Esophagus muscularis mucosa (tissue), 4 donors: Measurements from ENCODE around the gene CTNNA3.

Experiments
- EP300 ChIP-seq: sonication (generic); formaldehyde crosslinking; IDR thresholded peaks from one replicate; pipeline ENCODE4 v1.6.1; 2017; ENCODE audit warnings: antibody characterized with exemption
- POLR2A ChIP-seq: fragments of 450-650 bp; IDR thresholded peaks from one replicate; pipeline ENCODE4 v1.6.1; 2017; ENCODE audit warnings: antibody characterized with exemption, moderate library complexity, mild to moderate bottlenecking, low read depth
- POLR2AphosphoS5 ChIP-seq, 2 donors: sonication (generic); formaldehyde crosslinking; IDR thresholded peaks; one replicate each; pipeline ENCODE4 v1.6.1; 2017; ENCODE audit warnings: antibody characterized with exemption in 2 of 2
- TF ChIP-seq, protein P1 (sequence below), 3 experiments: fragments of 200-600 bp in 2 of 3; fragments of 450-650 bp in 1 of 3; sonication (generic) in 2 of 3; IDR thresholded peaks; one replicate each; pipeline ENCODE4 v1.5.1; 2017 to 2019; ENCODE audit warnings: antibody characterized with exemption in 3 of 3, mild to moderate bottlenecking in 2 of 3, moderate library complexity in 1 of 3

DNA sequence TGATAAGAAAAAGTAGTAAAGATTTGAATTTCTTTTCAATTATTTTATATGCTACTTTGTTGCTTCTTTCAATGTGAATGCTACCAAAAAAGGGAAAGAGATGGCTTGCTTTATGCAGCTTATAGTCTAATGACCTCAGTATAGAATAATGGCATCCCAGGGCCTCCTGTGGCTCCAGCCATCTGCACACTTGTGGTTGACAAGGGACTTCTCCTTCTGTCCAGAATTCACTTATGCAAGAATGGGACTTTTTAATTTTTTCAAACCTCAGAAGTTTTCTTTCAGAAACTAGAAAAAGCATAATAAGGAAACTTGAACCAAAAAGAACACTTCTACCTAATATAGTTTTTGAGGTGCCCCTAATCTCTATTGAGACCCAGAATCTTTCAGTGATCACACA lies 310.9 kb downstream of the CTNNA3 start:
- TF ChIP-seq, protein P1, sequence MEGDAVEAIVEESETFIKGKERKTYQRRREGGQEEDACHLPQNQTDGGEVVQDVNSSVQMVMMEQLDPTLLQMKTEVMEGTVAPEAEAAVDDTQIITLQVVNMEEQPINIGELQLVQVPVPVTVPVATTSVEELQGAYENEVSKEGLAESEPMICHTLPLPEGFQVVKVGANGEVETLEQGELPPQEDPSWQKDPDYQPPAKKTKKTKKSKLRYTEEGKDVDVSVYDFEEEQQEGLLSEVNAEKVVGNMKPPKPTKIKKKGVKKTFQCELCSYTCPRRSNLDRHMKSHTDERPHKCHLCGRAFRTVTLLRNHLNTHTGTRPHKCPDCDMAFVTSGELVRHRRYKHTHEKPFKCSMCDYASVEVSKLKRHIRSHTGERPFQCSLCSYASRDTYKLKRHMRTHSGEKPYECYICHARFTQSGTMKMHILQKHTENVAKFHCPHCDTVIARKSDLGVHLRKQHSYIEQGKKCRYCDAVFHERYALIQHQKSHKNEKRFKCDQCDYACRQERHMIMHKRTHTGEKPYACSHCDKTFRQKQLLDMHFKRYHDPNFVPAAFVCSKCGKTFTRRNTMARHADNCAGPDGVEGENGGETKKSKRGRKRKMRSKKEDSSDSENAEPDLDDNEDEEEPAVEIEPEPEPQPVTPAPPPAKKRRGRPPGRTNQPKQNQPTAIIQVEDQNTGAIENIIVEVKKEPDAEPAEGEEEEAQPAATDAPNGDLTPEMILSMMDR (IDR thresholded peaks at IDR 0.05), result no peak
- TF ChIP-seq POLR2AphosphoS5 (IDR thresholded peaks at IDR 0.05), result no peak
- no peak for TF ChIP-seq POLR2A
- TF ChIP-seq EP300, result no peak
